ENCODE results near the gene SLC13A1. TPM values are rescaled to one million over a fixed set of nuclear protein-coding genes. Genes with fewer than 3 reads are reported as not detected.

Gene SLC13A1
- total RNA-seq, 4 donors from 2014 or later = not detected

DNA sequence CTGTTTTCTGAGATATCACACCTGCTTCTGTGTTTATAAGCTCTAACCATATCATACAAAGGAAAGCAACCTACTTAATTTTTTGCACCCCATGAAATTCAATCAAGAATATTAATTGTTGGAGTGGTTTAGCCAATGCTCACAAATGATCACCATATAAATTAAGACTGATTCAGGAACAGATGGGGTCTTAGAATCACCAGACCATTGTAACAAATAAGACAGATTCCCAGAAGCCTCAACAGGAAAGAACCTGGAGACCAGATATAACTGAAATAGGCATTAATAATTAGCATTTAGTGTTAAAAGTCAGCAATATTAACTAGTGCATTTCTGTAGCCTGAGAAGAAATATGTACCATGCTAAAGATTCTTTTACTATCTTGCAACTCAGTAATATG, 73.6 kb downstream of the SLC13A1 start:
- H3K36me3 ChIP-seq = no peaks in the 10 kb centered on the region
- intact Hi-C loops (cut with DNase I) = no loop called here
- H3K9me3 ChIP-seq = no peaks in the 10 kb centered on the region
- H3K4me1 ChIP-seq = no peaks in the 10 kb centered on the region
- no peak overlapping the region for H3K27ac ChIP-seq
- H3K4me3 ChIP-seq (replicated peaks in 1 of 3) = no peak overlapping the region
- H3K27me3 ChIP-seq = no peaks in the 10 kb centered on the region
- DNase-seq = no peak
- TF ChIP-seq POLR2A (IDR thresholded peaks at IDR 0.05) = no peak
- TF ChIP-seq, protein P1, sequence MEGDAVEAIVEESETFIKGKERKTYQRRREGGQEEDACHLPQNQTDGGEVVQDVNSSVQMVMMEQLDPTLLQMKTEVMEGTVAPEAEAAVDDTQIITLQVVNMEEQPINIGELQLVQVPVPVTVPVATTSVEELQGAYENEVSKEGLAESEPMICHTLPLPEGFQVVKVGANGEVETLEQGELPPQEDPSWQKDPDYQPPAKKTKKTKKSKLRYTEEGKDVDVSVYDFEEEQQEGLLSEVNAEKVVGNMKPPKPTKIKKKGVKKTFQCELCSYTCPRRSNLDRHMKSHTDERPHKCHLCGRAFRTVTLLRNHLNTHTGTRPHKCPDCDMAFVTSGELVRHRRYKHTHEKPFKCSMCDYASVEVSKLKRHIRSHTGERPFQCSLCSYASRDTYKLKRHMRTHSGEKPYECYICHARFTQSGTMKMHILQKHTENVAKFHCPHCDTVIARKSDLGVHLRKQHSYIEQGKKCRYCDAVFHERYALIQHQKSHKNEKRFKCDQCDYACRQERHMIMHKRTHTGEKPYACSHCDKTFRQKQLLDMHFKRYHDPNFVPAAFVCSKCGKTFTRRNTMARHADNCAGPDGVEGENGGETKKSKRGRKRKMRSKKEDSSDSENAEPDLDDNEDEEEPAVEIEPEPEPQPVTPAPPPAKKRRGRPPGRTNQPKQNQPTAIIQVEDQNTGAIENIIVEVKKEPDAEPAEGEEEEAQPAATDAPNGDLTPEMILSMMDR (IDR thresholded peaks at IDR 0.05) = no peak

DNA sequence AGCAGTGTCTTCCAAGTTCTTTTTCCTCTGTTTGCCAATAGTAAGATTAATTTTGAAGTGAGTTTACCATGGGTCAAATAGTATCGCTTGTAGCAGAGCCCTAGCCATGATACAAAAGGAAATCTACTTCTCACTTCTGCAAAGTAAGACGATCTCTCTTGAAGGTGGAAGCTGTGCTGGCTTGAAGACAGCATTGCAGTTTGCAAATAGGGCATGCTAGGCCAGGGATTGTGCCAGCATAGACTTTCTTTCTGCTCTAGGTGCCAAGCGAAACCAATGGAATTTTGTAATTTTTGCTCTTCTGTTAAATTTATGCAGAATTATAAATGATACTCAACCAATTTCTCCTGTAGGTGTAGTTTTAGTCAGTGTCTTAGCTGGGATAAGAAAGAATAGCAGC, 74.5 kb downstream of the SLC13A1 start:
- H3K4me1 ChIP-seq = no peaks in the 10 kb centered on the region
- H3K27ac ChIP-seq = no peak overlapping the region
- no peaks in the 10 kb centered on the region for H3K36me3 ChIP-seq
- no peak for DNase-seq
- H3K4me3 ChIP-seq (replicated peaks in 1 of 3) = no peak overlapping the region
- TF ChIP-seq, protein P1 (IDR thresholded peaks at IDR 0.05) = no peak
- TF ChIP-seq POLR2A (IDR thresholded peaks at IDR 0.05) = no peak
- WGBS, 2 donors = 79 to 85% methylated on average over 3 of the region's 3 CpGs
- no peaks in the 10 kb centered on the region for H3K9me3 ChIP-seq
- intact Hi-C loops (cut with DNase I) = no loop called here
- no peaks in the 10 kb centered on the region for H3K27me3 ChIP-seq

DNA sequence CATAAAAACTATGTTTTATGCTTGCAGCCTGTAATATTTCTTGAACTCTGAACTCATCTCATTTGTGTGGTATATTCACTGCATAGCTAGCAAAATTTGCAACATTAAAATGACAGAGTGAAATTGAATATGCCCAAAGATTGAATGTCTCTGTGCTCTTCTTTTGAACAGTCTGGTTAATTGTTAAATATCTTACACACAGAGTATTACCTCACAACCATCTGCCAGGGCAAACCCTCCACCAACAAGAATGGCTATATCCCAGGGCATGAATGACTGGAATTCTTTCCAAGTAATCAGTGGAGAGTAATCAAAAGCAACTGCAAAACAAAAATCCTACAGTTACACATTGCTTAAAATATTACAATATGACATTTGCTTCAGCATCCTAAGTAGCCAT, 76.9 kb downstream of the SLC13A1 start:
- TF ChIP-seq POLR2A (IDR thresholded peaks at IDR 0.05) = no peak
- TF ChIP-seq, protein P1 (IDR thresholded peaks at IDR 0.05) = no peak
- intact Hi-C loops (cut with DNase I) = no loop called here
- Histone ChIP-seq H3K27ac (no peak overlapping the region), H3K9me3 (no peaks in the 10 kb centered on the region), H3K4me3 (replicated peaks in 1 of 3) (no peak overlapping the region), H3K36me3 (no peaks in the 10 kb centered on the region), H3K27me3 (no peaks in the 10 kb centered on the region), H3K4me1 (no peaks in the 10 kb centered on the region)
- no peak for DNase-seq

DNA sequence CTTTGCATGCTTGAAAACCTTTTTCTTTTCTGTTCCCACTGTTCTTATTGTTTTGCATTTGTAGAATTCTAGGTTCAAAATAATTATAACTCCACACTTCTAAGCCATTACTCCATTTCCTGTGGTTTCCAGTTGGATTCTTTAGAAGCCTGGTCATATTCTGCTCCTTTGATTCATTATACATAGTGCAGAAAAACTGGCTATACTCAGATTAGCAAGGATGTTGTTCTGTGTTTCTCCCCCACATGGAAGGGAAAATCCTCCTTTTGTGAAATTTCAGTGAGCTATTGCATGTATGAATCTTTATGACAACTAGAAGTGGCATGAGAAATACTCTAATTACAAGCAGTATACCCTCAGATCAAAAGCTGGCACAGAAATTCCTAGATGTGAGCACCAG, 79.5 kb downstream of the SLC13A1 start:
- no peak for TF ChIP-seq POLR2A (IDR thresholded peaks at IDR 0.05)
- TF ChIP-seq, protein P1 (IDR thresholded peaks at IDR 0.05) = no peak

DNA sequence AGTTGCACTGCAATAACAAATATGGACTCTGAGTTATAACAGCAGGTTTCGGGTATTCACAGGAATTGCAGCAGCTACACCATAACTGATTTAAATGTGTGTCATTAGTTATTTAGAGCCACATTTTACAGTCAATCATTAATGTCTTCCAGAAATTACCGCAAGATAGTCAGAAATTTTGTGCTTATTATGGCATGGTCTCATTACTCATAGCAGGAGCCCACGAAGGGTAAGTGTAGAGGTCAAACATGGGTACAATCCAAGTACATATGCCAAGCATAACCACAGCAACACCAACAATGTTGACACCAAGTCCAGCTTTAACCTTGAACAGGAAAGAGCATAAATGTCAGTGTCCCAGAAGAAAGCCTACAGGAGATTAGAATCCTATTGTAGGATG, 84.4 kb downstream of the SLC13A1 start:
- no peaks in the 10 kb centered on the region for H3K36me3 ChIP-seq
- no peak overlapping the region for H3K4me3 ChIP-seq (replicated peaks in 1 of 3)
- no peaks in the 10 kb centered on the region for H3K9me3 ChIP-seq
- no peak for DNase-seq
- no peaks in the 10 kb centered on the region for H3K4me1 ChIP-seq
- H3K27ac ChIP-seq = no peak overlapping the region
- TF ChIP-seq POLR2A (IDR thresholded peaks at IDR 0.05) = no peak
- TF ChIP-seq, protein P1 (IDR thresholded peaks at IDR 0.05) = no peak
- intact Hi-C loops (cut with DNase I) = no loop called here
- H3K27me3 ChIP-seq = no peaks in the 10 kb centered on the region
- WGBS, 2 donors = 93 to 94% methylated on average over 3 of the region's 3 CpGs

More for the DNA sequence above, 79.5 kb downstream of the SLC13A1 start:
- DNase-seq = no peak
- Histone ChIP-seq H3K36me3 (no peaks in the 10 kb centered on the region), H3K4me1 (no peaks in the 10 kb centered on the region), H3K27me3 (no peaks in the 10 kb centered on the region), H3K9me3 (no peaks in the 10 kb centered on the region), H3K27ac (no peak overlapping the region), H3K4me3 (replicated peaks in 1 of 3) (no peak overlapping the region)
- intact Hi-C loops (cut with DNase I) = no loop called here

Data from thyroid gland (tissue), 4 donors.